ENCODE results near the gene SUN2.

The SUN2 gene

DNA sequence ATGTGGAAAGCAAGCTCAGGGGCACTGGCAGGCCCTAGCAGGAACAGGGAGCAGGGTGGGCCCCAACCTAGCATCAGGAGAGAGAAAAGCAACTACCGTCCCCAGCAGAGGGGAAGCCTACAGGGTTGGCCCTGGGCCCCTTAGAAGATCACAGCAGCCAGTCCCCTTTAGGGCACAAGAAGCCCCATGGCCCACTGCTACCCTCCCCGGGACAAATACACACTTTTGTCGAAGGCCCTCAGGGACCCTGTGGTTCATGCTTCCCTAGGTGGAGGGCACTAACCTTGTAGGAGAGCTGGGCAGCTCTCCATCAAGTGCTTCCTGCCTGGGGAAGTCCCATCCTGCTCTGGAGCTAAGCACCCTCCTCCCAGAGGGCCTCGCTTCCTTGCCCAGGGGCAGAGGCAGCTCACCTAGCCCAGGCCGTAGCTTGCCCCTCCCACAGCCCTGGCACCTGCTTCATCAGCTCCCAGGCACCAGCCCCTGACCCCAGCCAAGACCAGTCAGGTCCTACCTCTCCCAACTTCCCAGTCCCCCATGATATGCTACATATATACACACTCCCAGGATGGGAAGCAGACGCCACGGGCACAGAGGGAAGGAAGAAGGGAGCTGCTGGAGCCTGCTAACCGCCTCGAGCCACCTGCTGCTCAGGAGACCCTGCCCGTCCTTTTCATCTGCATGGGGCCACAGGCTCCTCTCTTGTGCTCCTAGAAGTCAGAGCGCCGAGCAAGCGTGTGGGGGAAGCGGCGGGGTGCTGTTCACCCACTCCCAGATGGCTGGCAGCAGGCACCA is 20.1 kb downstream of the SUN2 start:
- DNase-seq (ENCODE audit: low spot score) (no peak), FAIRE-seq (no peak)

DNA sequence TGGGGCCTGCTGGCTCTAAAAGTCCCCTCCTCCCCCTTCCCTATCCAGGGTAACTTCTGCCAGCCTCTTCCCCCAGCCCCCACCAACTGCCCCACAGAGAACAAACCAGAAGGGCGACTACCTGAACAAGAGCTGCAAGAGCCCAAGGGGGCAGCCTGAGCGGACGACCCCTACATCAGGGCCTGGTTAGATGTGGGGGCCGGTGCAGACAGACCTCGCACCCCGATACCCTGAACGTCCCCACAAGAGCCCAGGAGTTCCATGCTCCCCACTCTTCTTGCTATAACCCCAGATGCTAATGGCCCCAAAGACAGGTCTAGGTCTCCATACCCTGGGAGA is 20.7 kb downstream of the SUN2 start:
- DNase-seq (ENCODE audit: low spot score) (no peak), FAIRE-seq (no peak)

GRCh38 chr22:38734421-38735100 is 21.2 kb downstream of the SUN2 start:
- FAIRE-seq = no peak

GRCh38 chr22:38733724-38734381 is 21.9 kb downstream of the SUN2 start:
- FAIRE-seq = no peak
- DNase-seq (ENCODE audit: low spot score) = no peak

More at GRCh38 chr22:38734421-38735100, 21.2 kb downstream of the SUN2 start:
- no peak for DNase-seq (ENCODE audit: low spot score)

GRCh38 chr22:38733329-38733723 is 22.5 kb downstream of the SUN2 start:
- FAIRE-seq = no peak
- no peak for DNase-seq (ENCODE audit: low spot score)

DNA sequence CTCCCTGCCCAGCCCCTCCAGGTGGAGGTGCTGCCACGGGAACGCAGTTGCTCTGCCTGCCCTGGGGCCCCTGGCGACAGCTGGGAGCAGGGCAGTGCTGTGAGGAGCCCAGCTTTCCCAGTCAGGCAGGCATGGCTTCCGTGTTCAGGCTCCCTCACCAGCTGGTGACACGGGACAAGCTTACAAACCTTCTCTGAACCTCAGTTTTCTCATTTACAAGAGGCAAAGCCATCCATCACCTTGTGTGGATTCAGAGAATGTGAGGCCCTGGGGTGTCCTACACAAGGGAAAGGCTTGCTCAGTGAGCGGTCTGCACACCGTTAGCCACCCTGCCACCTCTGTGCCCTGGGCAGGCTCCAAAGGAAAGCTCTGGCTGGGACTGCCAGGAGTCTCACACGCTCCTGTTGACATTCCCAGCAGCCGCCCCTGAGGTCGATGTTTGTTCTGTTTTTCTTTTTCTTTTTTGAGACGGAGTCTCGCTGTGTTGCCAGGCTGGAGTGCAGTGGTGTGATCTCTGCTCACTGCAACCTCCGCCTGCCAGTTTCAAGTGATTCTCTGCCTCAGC is 23.5 kb downstream of the SUN2 start:
- FAIRE-seq (no peak), DNase-seq (ENCODE audit: low spot score) (no peak)

DNA sequence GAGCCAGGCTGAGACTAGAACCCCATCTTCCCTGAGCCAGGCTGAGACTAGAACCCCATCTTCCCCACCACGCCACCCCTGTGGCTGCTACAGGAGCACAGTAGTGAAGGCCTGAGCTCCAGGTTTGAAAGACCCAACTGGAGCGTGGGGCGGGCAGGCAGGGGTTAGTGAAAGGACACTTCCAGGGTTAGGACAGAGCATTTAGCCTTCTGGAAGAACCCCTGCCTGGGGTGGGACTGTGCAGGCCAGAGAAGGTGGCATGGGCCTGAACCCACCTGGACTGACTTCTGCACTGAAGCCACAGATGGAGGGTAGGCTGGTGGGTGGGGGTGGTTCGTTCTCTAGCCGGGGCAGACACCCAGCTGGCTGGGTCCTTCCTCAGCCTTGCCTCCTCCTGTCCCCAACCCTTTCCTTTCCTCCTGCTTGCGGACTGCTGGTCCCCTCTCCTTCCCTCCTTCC is 24.1 kb downstream of the SUN2 start:
- FAIRE-seq = no peak

DNA sequence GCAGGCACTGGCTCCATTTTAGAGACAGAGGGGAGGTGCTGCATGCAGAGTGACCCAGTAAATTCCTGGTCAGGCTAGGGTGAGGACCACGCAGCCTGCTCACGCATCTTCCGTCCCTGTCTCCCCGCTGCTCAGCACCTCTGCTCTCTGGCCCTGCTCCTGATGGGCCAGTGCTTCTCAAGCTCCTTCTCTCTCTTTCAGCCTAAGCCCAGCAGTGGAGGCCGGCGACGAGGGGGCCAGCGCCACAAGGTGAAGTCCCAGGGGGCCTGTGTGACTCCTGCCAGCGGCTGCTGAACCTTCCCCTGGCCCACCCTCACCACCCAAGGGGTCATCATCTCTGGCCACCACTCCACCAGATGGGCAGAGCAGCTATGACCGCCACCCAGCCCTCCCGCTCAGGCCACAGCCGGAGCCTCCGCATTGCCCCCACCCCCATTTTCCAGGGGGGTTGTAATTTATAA is 25.4 kb downstream of the SUN2 start:
- no peak for FAIRE-seq

More for the DNA sequence above, 24.1 kb downstream of the SUN2 start:
- DNase-seq (ENCODE audit: low spot score) = no peak

DNA sequence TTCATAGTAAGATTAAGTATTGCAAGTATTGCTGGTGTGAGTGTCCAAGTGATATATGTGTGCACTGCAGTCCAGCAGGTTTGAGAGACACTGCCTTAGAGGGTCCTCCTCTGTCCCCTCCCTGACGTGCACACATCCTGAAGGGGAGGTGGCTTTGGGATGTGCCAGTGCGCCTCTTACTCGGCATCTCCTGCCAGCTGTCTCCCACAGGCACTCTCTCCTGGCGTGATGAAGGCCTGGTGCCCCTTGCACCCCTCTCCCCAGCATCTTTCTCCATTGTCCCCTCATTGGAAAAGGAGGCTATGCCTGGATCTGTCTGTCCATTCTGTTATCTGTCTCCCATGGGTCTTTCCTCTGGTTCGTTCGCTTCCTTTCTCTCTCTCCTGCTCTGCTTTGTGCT is 25.9 kb downstream of the SUN2 start:
- DNase-seq (ENCODE audit: low spot score) (no peak), FAIRE-seq (no peak)

More for the DNA sequence above, 25.4 kb downstream of the SUN2 start:
- no peak for DNase-seq (ENCODE audit: low spot score)

DNA sequence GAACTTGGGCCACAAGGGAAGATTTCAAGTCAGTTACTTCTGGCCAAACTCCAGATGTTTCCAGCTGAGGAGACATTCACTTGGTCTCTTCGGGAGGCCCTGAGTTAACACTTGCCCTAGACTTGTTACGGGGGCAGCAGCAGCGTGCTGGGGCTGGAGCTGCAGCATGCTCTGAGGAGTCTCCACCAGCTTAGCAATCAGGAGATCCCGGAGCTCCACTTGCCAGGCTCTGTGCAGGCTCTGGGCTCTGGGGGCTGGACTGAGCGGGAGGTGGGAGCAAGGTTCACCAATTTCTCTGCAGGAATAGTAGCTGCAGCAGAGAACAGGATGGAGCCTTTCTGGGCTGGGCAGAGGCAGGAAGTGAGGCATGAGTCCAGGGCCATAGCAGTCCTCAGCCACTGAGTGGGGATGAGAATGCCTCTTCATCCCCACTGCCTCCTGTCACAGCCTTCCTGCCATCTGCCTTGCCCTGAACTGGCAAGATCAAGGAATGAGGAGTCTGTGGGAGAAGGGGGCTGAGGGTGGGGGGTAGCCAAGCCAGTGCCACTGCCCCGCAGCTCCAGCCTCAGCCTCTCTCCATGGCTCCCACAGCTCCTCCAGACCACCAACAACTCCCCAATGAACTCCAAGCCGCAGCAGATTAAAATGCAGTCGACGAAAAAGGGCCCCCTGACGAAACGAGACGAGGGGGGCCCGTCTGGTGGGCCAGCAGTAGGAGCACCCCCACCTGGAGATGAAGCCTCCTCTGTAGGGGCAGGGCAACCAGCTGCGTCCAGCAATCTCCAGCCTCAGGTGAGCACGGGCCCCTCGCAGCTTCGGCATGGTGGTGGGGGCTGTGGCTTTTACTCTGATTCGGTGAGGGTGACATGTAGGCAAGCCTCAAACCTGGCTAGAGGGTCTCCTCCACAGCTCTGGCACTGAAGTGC is 26.7 kb downstream of the SUN2 start:
- DNase-seq (ENCODE audit: low spot score) = no peak
- FAIRE-seq = no peak

DNA sequence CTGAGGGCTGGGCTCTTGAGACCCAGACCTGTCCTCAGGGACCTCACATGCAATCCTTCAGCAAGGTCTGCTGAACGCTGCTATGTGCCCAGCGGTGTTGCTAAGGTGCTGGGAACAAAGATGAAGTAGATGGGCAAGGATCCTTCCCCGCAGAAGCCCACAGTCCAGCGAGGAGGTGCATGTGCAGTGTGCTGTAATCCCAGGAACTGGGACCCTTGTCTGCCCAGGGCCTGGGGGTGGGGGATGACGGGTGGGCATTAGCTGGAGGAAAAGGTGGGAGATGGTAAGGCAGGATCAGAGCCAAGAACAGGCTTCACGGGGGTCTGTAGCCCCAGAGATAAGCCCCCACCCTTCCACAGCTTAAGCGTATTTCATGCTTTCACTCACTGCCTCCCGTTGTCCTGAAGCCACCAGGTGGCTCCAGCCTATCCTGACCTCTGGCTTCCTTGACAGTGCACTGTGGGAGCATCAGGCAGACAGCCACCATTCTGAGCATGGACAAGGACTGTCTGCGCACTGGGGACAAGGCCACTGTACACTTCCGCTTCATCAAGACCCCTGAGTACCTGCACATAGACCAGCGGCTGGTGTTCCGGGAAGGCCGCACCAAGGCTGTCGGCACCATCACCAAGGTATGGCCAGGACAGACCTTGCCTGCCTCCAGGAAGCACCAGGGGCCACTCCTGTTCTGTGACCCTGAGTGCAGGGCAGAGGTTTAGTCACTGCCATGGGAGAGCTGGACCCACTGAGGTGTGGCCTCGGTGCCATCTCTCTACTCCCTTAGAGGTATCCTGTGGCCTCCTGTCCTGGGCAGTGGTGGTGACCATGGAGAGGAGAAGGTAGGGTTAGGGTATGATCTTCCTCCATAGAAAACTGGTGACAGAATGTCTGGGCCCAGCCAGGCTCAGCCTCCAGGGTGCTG is 28.0 kb downstream of the SUN2 start:
- no peak for DNase-seq (ENCODE audit: low spot score)
- FAIRE-seq = no peak

GRCh38 chr22:38727123-38727522 is 28.7 kb downstream of the SUN2 start:
- FAIRE-seq (no peak), DNase-seq (ENCODE audit: low spot score) (no peak)

DNA sequence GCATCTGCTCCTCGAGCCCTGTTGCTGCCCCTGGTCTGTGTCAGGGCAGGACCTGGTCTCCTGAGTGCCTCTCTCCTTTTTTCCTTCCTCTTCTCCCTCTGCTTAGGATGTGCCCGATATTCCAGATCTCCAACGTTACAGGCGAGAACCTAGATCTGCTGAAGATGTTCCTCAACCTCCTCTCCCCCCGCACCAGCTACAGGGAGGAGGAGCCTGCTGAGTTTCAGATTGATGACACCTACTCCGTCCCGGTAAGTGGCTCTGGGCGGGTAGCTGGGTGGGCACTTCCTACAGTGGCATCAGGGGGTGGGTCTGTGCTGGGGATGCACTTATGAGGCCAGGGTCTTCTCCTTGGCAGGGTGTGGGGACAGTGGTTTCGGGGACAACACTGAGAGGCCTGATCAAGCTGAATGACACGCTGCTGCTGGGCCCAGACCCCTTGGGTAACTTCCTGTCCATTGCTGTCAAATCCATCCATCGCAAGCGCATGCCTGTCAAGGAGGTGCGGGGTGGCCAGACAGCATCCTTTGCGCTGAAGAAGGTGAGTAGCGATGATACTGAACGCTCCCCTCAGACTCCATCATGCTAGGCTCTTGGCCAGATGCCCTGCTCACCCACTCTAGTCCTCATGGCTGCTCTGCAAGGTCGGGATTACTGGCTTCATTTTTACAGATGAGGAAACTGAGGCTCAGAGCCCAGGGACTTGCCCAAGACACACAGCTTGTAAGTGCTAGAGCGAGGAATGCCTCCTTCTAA is 29.7 kb downstream of the SUN2 start:
- DNase-seq (ENCODE audit: low spot score) (no peak), FAIRE-seq (no peak)

DNA sequence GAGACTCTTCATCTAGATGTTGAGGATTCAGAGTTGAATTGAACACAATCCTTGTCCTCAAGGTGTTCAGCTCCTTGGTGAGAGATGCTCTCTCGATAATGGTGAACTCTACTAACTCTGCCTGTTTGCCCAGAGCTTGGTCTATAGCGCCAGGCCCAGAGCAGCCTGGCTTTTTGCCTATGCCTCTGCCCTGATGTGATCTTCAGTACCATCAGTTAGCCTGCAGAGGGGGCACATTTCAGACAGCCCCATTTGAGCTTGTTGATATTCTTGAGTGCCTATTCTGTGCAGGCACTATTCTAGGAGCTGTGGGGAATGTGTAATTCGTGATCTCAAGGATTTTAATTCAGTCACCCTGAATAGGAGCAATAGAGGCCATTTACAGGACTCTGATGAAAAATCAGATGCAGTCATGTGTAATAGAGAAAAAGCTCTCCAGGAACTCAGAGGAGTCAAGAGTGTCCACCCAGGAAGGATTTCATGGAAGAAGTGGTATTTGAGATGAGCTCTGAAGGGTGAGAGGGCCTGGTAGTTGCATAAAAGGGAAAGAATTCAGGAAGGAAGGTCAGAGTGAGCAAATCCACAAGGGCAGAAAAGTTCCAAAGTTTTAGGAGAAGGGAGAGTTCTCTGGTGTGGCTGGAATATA is 30.7 kb downstream of the SUN2 start:
- FAIRE-seq = no peak
- DNase-seq (ENCODE audit: low spot score) = peak; percentile 6

DNA sequence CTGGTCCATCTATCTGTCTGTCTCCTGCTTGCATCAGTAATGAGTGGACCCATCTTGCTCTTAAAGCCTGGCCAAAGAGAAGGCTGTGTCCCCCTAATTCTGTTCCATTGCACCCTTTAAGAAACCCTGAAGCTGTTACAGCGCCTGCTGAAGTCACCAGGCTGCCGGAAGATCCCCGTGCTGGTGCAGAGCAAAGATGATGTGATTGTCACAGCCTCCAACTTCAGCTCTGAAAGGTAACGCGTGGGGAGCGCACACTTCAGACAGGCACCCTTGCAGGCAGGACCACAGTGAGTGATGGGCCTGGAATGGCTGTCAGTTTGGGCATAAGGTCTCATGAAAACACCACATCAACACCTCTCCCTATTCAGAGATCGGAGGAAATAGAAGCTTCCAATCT is 31.6 kb downstream of the SUN2 start:
- DNase-seq (ENCODE audit: low spot score) = no peak
- FAIRE-seq = no peak

GRCh38 chr22:38721551-38721950 is 34.2 kb downstream of the SUN2 start:
- no peak for DNase-seq (ENCODE audit: low spot score)
- no peak for FAIRE-seq

DNA sequence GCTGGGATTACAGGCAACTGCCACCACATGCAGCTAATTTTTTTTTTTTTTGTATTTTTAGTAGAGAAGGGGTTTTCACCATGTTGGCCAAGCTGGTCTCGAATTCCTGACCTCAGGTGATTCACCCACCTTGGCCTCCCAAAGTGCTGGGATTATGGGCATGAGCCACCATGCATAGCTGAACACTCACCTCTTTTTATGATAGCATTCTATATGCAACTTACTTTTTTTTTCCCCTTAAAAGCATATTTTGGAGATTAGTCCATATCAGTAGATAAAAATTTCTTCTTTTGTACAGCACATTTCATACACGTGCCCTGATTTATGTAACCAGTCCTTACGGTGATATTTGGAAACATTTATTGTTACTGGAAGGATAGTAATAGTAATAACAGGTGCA is 35.4 kb downstream of the SUN2 start:
- FAIRE-seq = no peak
- DNase-seq (ENCODE audit: low spot score) = no peak

DNA sequence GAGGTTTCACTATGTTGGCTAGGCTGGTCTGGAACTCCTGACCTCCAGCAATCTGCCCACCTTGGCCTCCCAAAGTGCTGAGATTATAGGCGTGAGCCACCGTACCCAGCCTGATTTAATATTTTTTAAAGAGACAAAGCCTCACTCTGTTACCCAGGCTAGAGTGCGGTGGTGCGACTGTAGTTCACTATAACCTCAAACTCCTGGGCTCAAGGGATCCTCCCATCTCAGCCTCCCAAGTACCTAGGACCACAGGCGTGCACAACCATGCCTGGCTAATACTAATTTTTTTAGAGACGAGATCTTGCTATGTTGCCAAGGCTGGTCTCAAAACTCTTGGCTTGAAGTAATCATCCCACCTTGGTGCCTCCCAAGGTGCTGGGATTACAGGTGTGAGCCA is 36.6 kb downstream of the SUN2 start:
- FAIRE-seq (no peak), DNase-seq (ENCODE audit: low spot score) (no peak)

DNA sequence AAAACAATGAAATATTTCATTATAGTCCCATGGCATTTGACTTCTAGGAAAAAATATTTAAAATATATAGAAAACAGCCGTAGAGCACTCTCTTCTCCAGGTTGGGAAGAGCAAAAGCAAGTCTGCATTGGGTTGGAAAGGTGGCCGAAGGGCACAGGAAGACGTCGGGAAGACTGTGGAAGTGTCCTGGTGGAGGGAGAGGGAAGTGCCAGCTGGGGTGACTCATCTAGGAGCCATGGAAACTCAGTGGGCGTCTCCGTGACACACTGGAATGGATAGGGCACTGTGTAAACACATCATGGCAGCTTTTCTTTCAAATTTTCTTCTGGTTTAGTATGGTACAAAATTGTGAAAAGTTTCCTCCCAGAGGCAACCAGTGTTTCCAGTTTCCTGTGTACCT is 37.4 kb downstream of the SUN2 start:
- FAIRE-seq = peak; percentile 86
- peak; percentile 77 for DNase-seq (ENCODE audit: low spot score)
